ENCODE measurements around the gene ASCL3.

GRCh38 chr11:8928981-8929615, 13.7 kb downstream of the ASCL3 start:
- TF ChIP-seq EZH2phosphoT487 (IDR thresholded peaks at IDR 0.05; ENCODE audit: insufficient read depth, low read depth) (no peak), EZH2 (IDR thresholded peaks at IDR 0.05; ENCODE audit: insufficient read depth, poor library complexity, severe bottlenecking) (no peak)

Measured in GM23248 (cell line).